Inferior parietal cortex (tissue), 1 donor: ENCODE results near the gene CADPS.
A peak's percentile ranks its signal among the peaks of the same experiment; 100 is the strongest.

Experiments
- DNase-seq: peaks from one replicate; pipeline ENCODE4 v3.0.0-alpha.2; 2016; ENCODE audit errors: extremely low spot score

Gene CADPS

DNA sequence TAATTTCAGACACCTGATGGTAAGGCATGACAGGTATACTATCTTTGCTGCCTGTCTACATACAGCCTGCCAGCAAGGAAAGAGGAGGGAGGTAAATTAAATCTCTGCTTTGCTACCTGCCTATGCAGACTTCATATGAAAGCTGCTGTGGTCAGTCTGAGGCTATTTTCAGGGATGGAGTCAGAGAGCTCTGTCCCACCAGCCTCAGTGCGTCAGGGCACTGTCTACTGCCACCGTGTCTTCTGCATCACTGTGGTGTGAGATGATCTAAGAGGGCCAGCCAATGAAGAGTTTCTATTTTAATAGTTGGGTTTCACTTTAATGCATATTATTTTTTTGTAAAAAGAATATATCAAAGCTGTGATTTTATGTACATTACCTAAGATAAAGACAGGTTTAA, 125.6 kb downstream of the CADPS start:
- DNase-seq: no peak

DNA sequence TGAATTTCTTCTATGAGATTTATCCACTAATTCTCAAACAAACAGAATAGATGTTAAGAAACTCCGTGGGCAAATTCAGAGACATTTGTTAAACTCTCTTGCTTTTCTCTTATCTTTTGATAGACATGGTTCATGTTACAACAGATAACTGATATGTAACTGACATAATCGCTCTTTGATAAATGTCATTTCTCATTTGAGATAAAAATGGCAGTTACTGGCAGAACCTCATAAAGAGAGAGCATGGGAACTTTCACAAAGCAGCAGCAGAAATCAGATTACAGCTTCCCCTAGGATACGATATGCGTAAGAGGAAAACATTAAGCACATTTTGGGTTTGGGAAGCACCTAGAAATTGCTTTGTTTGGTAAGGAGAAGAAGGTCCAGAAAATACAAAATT, 126.1 kb downstream of the CADPS start:
- DNase-seq: no peak

DNA sequence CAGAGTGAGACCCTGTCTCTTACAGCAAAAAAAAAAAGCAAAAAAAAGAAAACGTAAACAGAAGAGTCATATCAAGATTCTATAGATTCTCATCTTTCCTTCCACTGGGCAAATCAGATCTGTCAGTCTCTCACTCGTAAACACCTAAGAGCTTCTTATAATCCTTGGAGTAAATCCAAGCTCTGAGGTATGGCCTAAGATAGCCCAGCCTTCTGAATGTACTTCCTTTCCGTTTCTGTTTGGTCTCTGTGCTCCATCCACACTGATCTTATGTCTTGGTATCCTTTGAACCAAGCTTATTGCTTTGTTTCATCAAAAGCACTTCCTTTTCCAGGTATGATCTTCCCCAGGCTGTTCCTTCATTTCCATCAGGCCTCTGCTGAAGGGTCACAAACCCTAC, 137.8 kb downstream of the CADPS start:
- DNase-seq: no peak

DNA sequence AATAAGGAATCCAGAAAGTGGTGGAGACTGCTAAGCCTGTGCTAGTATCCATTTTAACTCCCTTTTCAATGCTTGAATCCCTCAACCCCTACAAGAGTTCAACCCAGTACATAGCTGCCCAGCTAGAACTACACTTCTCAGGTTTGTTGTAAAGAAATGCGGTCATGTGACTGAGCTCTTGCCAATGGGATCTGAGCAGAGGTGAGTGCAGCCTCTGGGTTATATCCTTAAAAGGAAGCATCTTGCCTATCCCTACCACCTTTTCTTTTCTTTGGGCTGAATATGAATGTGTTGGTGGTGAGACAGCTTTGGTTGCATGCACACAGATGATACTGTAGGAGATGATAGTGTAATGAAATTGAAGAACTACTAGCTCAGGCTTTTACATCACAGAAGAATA, 139.7 kb downstream of the CADPS start:
- no peak for DNase-seq

DNA sequence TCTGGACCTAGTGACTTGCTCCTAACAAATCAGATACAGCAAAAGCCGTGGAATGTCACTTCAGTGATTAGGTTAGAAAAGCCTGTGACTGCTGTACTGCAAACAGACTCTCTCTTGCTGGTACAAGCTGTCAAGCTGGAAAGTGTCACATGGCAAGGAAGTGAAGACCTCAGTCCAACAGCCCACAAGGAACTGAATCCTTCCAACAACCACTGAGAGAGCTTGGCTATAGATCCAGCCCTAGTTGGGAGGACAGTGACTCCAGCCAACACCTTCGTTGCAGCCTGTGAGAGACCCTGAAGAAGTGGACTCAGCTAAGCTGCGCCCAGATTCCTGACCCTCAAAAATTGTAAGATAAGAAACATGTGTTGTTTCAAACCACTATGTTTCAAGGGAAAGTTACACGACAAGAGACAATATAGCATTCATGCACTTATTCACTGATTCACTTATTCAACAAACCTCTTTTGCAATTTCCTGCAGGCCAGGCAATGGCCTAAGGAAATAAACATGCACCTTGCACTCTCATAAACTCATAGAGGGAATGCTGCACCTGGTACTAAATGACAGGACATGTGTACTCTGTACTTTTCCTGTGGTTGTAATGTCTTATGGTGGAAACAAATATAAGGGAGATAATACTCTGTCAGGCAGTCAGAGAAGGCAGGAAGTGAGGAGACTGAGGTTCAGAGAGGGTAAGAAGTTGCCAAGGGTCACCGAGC, 142.9 kb downstream of the CADPS start:
- DNase-seq: no peak

DNA sequence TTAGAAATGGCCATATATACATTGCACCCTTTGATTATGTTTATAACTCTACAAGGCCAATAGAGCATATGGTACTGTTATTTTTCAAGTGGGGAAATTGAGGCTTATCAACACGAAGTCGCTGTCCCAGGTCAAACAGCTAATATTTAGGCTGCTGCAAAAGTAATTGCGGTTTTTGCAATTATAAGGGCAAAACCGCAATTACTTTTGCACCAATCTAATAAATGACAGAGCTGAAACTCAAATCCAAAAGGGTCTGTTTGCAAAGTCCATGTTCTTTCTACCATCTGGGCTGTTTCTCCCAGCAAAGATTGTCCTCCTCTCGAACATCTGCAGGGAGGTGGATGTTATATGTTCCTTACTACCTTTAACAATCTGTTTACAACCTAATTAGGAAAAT, 147.2 kb downstream of the CADPS start:
- DNase-seq: no peak

DNA sequence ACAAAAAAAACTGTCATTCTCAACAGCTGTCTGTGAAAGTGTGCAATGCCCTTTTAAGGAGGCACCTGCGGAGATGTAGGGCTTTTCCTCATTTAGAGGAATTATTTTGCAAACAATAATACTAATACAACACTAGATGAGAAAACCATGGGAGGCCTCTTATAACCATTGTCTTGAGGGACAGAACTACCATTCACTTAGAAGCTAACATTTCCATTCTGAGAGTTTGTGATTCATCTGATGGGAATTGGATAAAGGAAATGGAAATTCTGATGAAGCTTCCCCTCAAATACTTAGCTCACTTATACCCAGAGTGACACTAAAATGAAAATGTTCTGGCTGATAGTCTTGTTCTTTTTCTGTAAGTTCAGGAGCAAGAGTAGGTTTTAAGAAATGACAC, 147.7 kb downstream of the CADPS start:
- DNase-seq: no peak

DNA sequence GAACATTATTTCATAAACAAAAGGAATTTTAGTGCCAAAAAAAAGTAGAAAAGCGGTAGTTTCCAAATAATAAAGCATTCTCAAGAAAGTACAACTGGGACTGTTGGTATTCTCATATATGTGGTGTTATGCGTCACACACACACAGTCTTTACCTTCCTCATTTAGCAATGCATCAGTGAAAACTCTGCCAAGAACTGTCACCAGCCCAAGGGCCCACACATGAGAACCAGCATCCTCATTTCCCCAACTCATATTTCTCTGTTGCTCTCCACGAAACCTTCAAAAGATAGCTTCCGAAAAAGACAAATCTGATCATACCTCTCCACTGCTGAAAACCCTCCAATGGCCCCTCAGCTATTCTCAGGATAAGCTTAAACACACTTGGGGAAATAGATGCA, 150.7 kb downstream of the CADPS start:
- peak; percentile 52 for DNase-seq

DNA sequence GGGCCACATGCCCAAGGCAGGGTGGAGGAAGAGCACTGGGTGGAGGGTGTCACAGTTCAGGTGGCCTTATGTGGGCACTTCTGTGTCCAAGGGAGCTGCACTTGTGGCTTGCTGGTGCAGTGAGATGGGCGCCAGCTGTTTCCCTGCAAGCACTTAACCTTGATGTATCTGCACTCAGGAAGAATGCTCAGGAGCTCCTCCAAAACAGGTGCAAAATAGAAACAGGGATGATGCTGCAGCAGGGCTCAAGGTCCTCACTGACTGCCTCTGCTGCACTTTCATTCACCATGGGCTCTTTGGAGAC, 151.3 kb downstream of the CADPS start:
- no peak for DNase-seq

DNA sequence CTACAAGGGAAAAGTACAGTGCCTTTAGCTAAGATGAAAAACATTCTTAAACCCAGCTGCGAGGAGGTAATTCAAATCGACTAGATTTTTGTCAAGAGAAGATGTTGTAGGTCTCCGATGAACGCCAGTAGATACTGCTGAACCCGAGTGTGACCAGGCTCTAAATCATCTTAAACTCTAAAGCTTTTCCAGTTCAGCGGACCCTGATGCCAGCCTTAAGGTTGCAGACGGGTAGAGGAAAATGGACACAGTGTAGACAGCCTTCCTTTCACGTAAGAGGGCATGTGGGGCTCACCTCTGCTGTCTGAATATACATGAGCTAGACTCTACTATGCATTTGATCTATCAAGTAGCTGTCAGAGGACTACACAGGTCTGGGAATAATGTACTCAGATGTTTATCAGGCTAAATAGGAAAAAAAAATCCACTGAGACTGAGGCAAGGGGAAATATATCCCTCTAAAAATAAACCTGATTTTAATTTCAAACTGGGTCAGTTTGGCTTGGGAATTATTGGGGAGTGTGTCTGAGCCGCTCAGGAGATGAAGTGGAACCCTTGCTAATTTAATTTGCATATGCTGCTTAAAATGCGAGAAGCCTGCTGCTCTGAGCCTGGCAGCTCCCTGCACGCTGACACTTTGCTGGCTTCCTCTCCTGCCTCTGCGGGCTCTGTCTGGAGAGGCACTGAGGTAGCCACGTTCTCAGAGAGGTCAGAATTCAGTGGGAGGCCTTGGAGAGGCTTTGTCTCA, 151.9 kb downstream of the CADPS start:
- peak; percentile 19 for DNase-seq

DNA sequence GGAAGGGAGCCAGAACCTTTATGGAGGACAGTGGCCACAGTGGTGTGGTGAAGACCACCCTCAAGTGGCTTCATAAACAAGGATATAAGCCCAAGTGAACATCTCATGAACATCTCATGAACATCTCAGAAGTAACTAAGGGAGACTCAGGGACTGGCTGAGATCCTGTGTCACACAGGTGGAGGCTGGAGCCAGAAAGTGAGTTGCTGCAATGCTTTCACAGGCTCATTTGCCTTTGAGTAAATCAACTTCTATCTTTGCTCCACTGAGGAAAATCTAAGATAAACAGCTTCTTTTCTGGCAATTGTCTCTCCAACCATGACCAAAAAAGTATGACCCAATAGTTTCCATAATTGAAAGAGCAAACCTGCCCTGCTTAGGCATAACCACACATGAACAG, 152.9 kb downstream of the CADPS start:
- DNase-seq: no peak

DNA sequence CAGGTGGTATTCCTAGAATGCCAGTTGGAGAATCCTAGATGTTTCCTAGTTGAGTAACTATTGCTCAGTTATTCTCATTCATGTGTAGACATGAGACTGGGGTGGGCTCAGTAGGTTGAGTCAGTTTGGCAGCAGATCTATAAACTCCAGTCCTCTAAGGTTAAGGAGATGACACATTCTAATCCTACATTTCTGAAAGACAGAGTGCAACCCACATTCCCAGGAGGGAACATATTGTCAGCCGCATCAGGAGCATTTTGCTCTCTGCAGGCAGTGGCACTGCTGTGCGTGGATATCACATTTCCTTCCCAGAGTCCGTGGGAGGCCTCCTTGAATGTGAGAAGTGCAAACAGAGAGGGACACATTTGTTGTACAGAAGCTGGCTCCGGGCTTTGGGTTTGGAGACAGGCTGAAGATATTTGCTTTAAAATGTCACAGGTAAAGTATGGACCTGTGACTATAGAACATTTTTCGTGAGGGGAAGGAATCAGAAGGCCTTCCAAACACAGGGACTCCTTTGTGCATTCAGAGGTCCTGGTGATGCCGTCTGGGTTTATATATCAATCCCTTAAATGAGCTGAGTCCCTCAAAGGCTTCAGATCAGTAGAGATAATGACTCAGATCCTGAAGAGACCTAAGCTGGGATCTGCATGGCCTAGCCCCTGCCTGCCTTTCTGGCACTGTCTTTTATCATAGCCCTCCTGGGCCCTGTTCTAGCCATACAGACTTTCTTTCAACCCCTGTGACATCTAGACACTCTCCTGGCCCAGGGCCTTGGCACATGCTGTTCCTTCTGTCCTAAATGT, 156.5 kb downstream of the CADPS start:
- DNase-seq: peak; percentile 51

DNA sequence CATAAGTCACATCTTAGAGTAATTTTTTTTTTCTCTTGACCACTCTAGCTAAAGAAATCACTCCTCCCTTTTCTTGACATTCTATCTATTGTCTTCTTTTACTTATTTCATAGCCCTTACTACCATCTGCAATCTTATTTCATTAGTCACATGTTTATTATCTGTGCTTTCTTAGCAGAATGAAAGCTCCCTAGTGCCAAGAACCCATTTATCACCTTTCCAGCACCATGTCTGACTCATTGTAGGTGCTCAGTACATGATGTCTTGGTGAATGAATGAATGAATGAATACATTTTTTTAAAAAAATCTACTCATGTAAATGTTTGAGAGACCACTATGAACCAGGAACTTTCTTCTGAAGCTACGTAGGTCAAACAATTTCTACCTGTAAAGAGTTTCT, 157.2 kb downstream of the CADPS start:
- DNase-seq: no peak

DNA sequence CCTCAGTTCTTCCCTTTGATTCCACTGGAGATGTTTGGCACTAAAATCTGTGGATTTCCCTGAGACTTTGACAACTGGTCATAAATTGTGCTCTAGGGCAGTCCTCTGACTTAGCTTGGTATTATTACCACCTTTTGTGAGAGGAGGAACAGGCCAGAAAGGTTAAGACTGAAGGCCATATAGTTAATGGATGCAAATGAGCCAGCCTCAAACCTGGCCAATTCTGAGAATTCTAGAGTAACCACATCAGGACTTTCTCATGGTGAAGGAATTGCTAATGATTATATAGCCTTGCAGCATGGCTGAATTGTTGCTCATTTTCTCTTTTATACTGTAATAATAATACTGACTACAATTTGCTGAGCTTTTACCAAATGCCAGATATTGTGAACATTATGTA, 162.5 kb downstream of the CADPS start:
- no peak for DNase-seq

DNA sequence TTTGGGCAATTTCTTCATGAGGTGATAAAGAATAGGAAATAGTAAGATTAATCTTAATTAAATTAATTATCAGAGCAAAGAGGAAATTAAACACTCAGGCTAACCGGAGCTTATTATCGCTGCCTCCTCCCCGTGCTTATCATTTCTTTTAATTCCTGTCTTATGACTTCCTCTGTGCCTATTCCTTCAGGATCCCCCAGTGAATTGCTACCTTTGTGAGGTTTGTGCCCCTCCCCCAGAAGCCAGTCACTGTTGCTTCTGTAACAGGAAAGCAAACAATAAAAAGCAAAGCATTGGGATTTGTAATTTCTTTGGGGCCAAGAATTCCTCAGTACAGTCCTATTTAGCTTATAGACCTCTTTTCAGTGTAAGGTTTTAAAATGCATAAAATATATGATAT, 164.5 kb downstream of the CADPS start:
- no peak for DNase-seq

DNA sequence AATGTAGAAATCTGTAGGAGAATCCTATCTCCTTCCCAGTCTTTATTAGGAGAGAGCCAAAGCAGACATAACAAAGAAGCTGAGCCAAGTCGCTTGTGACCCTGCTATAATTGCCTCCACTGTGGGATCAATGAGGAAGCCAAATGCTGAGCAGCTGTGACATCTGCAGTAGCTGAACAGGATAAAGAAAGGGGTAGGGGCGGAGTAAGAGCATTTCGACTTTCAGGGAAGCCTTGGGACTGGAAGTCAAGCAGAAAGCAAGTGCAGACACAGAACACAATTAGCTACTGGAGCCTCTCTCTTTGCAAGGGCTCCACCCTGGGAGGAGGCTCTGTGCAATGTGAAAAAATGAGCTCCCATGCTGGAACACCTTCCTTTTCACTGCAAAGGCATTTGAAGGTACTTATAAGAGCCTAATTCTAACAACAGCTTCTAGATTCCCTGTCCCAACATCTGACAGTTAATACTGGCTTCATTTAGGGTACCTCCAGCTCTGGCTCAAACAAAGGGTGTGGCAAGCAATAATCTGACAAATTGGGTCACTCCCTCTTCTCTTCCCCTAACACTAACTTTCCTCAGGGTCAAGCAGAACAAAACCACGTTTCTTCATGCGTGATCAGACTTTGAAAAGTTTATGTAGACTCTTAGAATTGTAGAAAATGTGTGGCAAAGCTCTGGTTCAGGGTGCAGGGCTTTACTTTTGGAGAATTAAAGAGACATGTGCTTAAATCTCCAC, 166.4 kb downstream of the CADPS start:
- DNase-seq: no peak

DNA sequence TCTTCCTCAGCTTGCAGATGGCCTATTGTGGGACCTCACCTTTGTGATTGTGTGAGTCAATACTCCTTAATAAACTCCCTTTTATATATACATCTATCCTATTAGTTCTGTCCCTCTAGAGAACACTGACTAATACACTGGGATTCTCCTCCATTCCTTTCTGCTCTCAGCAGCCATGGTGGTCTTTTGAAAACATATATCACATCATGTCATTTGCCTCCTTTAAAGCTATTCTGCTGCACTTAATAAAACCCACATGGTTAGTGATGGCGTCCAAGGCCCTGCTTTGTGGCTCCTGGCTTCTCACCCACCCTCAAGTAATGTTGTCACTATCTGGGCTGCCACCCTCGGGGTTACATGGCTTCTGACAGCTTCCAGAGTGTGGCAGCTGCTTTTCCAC, 169.5 kb downstream of the CADPS start:
- no peak for DNase-seq

DNA sequence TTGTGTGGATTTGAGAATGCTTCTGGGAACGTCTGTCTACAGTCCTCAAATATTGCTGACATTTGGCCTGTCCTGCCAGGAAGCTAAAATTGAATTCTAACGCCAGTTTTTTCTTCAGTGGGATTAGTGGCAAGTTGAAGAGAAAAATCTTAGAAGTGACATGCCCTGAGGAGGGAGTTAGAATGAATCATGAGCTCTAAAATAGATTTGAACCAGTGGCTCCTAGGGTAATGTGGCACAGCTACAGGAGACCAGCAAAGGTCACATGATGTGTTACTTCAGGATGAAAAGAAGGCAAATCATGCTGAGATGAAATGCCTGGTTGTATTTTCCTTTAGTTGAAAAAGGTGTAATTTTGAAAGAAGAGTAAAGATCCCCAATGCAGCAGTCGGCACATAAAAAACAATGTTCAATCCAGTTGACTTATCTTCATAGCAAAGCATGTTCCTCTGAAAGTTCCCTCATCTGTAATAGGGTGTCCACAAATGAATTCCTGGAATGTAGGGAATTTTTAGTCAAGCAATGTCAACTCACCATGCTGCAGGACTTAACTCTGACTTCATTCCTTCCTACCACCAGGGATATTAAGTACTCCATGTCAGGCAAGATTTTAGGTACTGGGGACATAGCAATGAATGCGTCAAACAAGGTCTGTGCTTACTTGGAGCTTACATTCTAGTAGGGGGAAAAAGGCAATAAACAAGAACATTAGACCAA, 171.6 kb downstream of the CADPS start:
- DNase-seq: no peak

DNA sequence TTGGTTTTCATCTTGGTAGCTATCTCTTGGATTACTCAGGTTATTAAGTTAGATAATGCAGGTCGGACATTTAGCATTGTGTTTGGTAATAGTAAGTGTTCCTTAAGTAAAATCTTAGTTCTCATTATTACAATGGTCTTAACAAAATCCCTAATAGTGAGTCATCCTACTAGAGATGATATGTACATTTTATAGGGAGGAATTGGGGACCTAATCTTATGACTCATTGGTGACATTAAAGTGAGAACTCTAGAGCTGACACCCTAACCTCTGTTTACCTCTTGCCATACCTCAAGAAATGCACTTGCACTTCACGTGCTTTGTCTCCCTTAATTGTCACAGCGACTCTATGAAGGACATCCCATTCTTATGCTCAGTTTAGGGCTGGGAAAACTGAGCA, 174.9 kb downstream of the CADPS start:
- no peak for DNase-seq

DNA sequence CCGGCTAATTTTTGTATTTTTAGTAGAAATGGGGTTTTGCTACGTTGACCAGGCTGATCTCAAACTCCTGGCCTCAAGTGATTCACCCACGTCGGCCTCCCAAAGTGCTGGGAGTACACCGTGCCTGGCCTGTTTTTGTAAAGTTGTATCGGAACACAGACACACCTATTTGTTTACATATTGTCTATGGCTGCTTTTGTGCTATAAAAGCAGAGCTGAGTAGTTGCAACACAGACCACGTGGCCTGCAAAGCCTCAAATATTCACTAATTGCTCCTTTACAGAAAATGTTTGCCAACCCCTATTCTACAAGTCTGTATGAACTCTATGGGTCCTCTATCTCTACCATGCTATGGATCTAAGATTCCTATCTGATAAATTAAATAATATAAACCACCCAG, 175.5 kb downstream of the CADPS start:
- DNase-seq: no peak

DNA sequence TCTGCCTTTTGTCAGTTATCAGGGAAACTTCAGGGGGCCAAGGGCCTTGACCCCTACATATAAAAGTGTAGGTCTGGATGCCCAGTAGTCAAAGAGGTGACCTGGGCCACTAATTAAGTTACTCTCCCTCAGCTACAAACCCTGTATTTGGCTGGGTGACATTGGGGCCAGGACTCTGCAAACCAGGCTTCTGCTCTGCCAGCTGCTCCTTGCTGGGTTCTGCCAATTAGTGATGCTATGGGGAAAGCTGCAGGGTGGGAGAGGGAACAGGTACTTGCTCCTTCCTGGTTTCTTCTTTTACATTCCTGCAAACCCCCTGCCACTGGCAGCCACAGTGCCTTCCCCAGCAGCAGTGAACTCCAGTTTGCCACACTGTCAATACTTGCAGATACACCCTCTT, 179.2 kb downstream of the CADPS start:
- no peak for DNase-seq

DNA sequence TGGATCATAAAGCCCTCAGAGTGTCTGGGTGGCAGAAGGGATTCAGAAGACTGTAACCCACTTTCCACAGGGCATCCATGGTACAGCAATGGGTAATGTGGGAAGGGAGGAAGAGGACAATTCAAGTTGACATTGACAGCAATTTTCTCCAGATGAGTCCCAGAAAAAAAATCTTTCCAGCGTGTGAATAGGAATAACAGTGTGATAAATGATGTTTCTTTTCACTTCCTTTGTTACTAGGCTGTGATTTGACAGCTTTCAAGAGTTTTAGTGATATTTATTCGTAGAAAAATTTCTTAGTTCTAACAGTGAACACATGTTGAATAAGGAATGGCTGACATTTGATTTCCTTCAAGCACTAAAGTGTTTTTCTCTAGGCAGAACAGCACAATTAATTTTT, 186.4 kb downstream of the CADPS start:
- DNase-seq: no peak
